Activated gamma-delta T cell treated with anti-CD3 and anti-CD28 coated beads, Interleukin-2, amount 50 U/mL, for 16 hours (primary cell): ENCODE data around the gene LPIN2.
A peak's percentile ranks its signal among the peaks of the same experiment; 100 is the strongest.
"Not testable (repeated sequence)": the region's sequence is repeated elsewhere in the genome, so short reads cannot be mapped to it uniquely, and the experiment has no call there.

Source experiments
- DNase-seq: peaks from one replicate; pipeline ENCODE4 v3.0.0-alpha.2; 2020; ENCODE audit warnings: low read depth

Gene LPIN2

DNA sequence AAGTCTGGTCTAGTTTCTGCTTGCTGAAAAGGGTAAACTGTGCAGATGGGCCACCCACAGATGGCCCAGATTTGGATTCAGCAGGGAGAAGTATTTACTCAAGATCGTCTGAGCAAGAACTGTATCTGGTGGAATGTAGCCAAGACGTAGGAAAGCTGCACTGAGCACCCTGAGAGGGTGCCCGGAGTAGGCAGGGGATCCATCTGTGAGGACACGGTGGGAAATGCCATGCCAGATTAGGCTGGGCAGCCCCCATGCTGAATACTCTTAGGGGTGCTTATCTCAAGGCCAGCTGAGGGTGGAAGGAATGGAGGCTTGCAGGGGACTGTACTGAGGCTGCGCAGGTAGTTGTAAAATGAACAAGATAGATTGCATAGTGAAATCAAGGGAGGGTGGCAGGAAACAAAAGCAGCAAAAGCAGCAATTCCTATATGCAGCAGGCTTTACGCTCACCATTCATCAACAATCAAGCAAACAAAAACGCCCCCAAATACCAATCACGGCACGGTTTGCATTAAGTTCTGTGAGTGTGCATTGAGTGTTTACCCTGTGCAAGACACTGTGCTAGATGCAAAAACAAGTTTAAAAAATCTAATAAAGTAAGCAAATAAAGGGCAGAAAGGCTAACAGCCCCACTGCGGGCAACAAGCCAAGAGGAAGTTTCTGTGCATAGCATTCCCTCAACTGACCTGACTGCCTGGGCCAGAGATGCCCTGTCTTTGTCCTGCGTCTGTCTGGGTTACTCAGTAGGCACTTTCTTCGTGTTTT is 32.2 kb upstream of the LPIN2 start:
- DNase-seq = no peak

DNA sequence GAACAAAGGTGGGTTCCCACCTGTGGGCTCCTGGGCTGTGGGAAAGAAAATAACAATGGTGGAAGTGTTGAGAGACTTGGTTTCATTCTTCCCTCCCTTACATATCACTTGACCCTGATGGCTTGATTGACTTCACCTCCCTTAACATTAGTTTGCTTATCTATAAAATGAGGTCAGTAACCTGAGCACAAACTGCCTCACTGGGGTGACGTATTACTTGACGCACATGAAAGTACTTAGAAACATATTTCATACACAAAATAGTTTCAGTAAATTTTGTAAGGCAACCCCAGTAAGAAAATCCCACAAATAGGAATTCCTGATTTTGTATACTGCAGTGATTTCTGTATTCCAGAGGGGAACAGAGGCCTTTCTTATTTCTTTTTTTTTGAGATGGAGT is 29.4 kb upstream of the LPIN2 start:
- DNase-seq = no peak

DNA sequence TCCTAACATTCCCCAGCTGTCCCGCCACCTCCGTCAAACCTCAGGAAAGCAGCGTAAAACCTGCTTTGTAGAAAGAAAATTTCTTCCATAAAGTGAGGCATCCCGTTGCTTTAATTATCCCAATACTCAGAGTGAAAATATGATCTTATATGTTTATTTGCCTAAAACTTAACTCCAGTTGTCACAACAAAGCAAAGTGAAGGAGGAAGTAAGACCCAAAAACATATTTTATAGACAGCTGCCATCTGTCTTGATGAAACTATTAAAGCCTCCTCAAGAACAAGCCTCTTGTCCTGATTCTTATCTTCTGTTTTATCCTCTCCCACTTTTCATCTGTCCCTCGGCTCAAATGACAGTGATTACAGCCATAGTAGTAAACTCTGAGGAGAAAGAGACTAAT is 28.9 kb upstream of the LPIN2 start:
- DNase-seq = no peak

DNA sequence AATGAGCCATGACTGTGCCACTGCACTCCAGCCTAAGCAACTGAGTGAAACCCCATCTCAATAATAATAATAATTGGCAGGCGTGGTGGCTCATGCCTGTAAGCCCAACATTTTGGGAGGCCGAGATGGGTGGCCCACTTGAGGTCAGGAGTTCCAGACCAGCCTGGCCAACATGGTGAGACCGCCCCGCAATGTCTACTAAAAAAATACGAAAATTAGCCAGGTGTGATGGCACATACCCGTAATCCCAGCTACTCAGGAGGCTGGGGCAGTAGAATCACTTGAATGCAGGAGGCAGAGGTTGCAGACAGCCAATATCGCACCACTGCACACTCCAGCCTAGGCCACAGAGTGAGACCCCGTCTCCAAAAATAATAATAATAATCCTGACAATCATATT is 27.9 kb upstream of the LPIN2 start:
- no peak for DNase-seq

DNA sequence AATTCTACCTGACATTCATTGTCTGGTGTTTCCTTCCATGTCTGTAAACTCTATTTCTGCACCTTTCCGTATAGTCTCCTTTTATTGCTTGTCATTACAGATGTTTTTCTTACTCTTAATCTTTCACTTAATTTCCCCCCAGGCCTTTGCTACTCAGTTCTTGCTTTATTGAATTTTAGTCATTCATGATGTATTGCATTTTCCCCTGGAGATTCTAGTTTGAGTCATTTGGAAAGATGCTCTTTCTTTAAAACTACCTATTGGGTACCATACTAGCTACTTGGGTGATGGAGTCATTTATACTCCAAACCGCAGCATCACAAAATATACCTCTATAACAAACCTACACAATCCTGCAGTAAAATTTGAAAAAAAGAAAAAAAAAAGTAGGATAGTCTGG is 27.2 kb upstream of the LPIN2 start:
- DNase-seq = no peak

DNA sequence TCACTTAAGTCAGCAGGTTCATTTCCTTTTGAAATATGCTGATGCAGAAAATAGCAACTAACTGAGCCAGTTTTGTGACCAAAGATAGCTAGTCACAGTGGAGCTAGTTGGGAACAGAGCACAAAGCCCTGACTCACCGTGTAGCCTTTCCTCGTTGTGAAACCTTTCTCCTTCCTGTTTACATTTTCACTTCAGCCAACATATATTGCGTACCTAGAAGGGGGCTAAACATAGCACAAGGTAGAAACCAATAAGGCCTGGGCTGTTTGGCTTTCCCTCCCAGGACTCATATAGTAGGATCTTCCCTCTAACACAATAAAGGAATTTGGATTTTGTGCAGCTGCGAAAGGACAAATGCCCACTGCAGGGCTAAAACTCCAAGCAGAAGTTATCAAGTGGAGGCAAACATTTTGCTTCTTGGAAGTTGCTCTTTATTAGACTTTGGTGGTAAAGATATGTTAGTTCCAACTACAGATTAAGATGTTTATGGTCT is 24.5 kb upstream of the LPIN2 start:
- no peak for DNase-seq

DNA sequence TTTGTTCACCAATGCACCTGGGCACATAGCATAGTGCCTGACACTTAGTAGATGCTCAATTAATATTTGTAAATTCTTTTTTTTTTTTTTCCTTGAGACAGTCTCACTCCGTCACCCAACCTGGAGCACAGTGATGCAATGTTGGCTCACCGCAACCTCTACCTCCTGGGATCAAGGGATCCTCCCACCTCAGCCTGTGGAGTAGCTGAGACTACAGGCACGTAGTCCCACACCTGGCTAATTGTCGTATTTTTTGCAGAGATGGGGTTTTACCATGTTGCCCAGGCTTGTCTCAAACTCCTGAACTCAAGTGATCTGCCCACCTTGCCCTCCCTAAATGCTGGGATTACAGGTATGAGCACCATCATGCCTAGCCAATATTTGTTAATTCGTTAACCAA is 23.2 kb upstream of the LPIN2 start:
- no peak for DNase-seq

DNA sequence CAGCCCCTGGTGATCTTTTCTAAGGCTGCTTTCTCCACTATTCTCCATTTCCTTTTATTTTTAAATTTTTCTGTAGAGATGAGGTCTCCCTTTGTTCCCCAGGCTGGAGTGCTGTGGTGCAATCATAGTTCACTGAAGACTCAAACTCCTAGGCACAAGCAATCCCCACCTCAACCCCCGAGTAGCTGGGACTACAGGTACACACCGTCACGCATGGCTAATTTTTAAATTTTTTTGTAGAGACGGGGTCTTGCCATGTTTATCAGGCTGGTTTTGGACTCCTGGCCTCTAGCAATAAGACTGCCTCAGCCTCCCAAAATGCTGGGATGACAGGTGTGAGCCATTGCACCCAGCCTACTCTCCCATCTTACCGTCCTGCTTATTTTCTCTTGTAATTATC is 22.7 kb upstream of the LPIN2 start:
- DNase-seq = no peak

DNA sequence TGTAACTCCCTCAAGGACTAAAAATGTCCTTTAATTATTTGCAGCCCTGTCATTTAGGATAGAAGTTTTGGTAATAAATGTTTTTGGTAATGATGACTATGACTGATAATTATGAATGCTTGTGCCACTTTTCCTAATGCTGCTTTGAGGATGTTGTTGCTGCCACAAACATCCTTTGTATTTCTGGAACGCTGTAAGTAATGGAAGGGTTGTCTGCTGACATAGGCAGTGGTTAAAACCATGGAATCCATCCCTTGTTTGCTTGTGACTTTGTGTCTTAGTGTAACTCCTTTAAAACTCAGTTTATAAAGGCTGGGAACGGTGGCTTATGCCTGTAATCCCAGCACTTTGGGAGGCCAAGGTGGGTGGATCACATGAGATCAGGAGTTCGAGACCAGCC is 19.8 kb upstream of the LPIN2 start:
- no peak for DNase-seq

DNA sequence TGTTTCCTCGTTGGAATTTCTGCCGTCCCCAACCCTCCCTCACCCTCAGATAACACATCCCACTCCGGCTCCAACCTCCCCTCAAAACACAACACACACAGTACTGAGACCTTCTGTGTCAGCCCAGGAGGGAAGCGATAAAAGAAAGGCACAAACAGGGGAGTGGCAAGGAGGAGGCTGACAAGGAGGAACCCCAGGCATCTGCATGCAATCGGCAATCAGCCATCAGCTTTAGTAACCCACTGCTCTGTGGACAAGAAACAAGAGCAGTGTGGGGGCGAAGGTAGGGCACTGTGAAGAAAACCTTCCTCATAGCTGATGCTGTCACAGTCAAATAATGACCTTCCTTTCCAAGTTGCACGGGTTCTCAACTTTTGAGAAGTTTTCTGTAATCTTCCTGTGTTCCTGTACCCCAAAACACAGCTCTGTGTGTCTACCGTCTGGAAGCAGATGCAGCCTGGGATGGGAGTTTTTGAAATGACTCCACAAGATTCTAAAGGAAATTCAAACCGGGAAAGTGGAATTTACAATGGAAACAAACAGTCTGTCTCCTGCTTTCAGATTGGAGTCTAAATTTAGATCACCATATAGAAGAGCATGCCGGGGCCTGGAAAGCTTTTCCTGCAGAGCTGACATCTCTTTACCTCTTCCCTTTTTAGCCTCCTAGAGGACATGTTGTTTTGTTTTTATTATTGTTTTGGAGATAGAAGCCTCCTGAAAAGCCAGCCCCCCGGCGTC is 16.4 kb upstream of the LPIN2 start:
- DNase-seq = no peak

DNA sequence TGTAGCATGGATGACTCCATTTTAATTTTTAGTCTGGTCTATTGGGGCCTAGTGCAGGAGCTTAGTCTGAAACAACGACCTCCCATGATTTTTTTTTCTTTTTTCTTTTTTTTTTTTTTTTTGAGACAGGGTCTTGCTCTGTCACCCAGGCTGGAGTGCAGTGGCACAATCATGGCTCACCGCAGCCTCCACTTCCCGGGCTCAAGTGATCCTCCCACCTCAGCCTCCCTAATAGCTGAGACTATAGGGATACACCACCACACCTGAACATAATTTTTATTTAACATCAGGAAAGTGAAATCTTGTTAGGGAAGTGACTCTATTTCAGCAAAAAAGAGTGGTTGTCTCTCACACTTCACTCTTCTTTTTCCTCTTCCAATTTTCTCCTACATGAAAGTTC is 15.2 kb upstream of the LPIN2 start:
- DNase-seq = not testable (repeated sequence)

DNA sequence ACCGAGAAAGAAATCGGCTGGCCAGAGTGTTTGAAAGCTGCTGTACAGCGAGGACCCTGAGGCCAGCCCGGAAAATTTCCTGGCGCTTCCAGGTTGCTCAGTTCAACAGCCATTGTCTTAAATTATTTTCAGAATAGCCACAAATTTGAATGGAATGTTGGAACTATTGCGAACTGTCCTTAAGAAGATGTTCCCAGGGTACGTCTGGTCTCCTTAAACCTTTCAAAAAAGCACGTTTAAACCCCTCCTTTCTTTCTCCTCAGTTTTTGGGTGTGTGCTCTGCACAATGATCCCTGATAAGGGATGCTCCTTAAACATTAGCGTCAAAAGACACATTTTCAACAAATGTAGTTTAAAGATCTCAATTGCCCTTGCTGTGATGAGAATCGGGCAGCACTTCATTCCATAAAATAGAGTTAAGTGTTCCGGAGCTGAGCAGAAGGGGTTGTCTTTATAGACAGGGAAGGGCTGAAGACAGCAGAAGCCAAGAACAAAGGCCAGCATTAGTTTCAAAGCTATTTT is 14.5 kb upstream of the LPIN2 start:
- DNase-seq = no peak

DNA sequence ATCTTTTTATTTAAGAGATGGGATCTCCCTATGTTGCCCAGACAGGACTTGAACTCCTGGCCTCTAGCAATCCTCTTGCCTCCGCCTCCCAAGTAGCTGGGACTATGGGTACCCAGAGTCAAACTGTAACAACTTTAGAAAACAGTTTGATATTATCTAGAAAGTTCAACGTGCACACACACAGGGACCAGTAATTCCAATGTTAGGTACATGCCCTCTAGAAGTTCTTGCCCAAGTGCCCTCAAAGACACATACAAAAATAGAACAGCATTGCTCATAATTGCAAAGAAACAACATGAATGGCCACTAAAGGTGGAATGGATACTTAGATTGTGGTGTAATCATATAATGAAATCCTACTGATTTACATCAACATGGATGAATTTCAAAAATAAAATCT is 12.6 kb upstream of the LPIN2 start:
- no peak for DNase-seq

DNA sequence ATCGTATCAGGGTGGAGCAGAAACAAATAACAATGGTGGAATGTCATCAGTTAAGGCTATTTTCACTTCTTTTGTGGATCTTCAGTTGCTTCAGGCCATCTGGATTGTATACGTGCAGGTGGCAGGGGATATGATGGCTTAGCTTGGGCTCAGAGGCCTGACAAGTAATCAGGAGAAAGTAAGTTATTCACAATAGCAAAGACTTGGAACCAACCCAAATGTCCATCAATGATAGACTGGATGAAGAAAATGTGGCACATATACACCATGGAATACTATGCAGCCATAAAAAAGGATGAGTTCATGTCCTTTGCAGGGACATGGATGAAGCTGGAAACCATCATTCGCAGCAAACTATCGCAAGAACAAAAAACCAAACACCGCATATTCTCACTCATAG is 10.7 kb upstream of the LPIN2 start:
- not testable (repeated sequence) for DNase-seq

DNA sequence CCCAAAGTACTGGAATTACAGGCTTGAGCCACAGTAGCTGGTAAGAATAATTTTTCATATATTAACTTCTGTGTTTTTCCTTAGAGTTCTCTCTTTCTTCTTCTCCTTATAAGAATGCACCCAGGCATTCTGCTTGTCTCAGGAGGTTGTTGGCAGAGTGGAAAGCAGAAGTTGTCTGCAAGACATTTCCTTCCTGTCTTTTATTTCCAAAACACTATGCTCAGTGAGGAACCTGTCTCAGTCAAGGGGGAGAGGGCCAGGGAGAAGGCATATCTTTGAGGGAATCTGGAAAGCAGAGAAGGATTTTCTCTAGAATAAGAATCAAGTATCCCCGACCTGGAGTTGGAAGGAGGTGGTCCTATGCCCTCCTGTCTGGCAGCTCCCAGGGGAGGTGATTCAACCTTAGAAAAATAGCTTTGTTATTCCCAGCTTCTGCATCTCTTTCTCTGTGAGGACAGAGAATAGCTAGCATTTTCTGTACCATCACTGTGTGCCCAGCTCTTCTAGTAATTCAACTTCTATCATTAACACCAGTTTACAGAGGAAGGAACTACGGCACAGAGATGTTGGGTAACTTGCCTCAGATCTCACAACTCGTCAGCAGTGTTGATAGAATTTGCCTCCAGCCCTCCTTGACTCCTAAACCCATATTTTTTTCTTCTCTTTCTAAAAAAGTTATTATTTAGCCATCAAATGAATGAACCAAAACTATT is 3.8 kb upstream of the LPIN2 start:
- no peak for DNase-seq

DNA sequence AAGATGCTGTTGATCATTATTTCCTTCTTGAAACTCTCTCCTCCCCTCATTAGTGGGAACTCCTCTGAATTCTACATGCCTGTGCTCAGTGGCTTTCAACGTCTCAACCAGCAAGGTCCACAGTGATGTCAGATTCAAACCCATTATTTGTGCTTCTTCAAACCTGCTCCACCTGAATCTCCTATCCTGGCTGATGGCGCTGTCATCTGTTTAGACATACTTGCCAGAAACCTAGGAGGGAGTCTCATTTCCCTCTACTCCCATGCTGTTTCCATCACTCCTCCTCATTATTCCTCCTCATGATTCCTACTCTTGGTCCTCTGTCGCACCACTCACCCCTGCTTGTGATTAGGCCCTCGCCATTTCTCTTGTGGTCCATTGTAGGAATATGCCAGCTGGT is 2.9 kb upstream of the LPIN2 start:
- DNase-seq = no peak

DNA sequence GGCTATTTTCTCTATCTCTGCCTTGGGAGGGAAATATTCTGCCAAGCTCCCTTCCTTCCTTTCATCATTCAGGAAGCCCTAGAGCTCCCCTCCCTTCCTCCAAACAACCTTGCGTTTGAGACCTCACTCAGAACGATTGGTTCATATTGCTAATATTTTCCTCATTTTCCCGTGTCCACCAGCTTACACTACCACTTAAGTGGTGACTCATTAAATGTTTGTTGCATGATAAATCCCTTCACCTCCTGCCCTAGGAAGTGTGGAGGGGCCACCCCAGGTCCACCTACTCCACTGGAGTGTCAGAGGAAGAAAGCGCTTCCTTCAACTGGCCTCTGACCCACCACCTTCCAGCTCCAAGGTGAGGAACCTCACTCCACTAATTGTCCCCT is 2.3 kb upstream of the LPIN2 start:
- no peak for DNase-seq

DNA sequence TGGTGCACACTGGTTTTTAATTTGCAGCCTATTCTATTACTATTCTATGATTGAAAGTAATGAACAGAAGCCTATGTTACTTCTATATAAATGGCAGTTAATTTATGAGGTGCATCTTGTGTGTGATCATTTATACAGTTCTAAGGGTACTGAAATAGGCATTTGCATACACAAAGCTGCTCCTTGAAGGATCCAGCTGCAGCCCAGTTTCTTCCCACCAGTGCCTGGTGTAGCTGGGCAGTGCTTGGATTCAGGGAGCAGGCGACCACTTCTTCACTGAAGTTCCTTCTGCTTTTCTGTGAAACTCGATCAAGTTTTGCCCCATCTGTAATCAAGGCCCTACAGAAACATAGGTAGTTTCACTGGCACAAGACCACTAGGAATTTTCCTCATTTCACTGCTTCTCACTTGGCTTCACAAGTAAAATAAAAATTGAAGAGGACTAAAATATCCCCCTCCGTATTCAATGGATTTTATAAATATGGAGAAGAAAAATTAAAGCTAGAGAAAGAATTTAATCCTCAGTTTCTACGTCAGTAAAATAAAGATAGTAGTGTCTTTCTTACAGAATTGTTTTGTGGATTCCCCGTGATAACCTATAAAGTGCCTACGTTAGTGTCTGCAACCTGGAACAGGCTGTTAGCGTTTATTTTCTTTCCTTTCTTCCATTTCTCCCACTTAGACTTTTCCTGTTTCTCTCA is 1.7 kb upstream of the LPIN2 start:
- no peak for DNase-seq

DNA sequence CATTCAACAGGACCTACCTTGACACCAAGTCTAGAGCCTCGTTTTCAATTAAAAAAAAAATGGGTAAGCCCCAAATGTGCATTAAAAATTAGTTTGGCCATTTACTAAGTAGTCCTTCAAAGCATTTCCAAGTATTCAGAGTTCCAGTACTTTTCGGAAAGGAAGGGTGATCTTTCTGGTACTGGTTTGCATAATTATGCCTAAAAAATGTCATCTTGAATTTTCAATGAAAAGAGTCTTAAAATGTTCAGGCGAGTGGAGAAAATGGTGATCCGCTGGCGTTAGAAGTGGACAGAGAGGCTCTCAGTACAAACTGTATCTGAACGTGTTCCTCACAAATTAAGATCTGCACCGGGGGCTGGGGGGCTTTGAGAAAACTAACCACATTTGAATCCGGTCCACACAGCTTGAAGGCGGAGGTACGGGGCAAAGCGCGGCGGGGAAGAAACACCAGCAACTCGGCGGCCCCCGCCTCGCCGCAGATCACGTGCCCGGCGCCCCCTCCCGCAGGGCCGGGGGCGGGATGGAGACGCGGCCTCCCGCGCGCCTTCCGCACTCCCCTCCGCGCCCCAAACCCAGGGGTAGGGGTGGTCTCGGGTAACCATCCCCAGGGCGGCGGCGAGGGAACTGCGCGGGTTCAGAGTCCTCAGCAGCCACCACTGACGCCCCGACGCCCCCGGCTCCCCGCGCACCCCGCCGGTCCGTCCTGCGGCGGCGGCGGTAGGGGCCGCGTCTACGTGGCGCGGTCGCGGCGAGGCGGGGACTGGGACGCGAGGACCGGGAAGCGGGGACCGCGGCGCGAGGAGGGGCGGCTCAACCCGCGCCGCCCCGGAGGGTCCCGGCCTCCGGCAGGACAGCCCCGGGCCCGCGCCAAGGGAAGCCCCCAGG is 564 bp downstream of the LPIN2 start:
- peak; percentile 28 for DNase-seq

DNA sequence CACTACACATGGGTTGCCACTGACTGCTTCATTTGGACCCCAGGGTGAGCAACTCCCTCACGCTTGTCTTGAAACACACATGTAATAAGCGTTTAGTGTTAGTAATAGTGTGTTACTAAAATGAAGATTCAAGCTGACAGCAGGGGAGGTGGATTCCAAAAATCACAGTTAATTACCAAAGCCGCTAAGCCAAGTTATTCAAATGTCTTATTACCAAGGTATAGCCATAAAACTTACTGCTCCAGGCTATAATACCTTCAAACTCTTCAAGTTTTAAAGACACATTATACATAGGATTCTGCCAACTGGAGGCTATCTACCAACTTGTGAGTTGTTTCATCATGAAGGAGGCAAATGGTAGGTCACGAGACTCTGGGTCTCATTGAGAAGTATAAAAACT is 2.9 kb downstream of the LPIN2 start:
- no peak for DNase-seq

DNA sequence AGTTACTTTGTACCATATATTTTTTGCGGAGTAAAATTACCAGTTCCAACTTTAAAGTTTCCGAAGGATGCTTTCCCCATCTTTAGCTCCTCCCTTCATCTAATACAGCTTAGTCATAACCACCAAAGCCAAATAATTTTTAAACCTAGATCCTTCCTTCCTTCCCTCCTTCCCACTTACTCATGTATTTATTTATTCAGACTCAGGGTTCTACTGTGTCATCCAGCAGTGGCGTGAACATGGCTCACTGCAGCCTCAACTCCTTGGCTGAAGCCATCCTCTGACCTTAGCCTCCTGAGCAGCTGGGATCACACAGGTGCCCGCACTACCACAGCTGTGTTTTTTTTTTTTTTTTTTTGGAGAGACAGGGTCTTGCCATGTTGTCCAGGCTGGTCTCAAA is 4.4 kb downstream of the LPIN2 start:
- no peak for DNase-seq
